ENCODE results near the gene FKBP1C.
"Not testable (repeated sequence)": the region's sequence is repeated elsewhere in the genome, so short reads cannot be mapped to it uniquely, and the experiment has no call there.

Gene FKBP1C

DNA sequence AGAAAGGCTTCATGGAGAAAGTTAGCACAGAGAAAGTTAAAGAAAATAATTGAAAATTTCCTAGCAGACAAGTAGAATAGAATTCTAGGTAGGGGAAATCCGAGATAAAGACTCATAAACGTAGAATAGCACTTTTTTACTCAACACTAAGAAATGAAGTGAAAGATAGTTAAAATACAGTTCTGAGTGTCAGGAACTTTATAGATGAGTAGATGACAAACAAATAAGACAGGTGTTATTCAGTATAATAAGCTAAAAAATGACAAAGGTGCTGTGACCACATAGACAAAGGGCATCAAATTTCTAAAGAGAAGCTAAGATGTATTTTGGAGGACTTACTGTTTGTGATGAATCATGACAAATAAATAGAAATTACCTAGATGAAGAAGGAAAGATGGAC, 12.9 kb downstream of the FKBP1C start:
- Histone ChIP-seq H3K27ac (ENCODE audit: low read depth, low read length) (no peak overlapping the region), H3K27me3 (ENCODE audit: control insufficient read depth, insufficient read depth, low read length) (no peaks in the 10 kb centered on the region), H3K9ac (ENCODE audit: low read length) (no peak overlapping the region), H3K36me3 (ENCODE audit: control insufficient read depth, insufficient read depth, low read length) (no peaks in the 10 kb centered on the region), H3K4me1 (ENCODE audit: control insufficient read depth, insufficient read depth, low read length) (no peaks in the 10 kb centered on the region), H3K9me3 (ENCODE audit: control insufficient read depth, insufficient read depth, low read depth, low read length) (peaks cover 19% of the 10 kb centered on the region), H3K4me3 (ENCODE audit: low read depth, low read length) (no peak overlapping the region)

- not testable (repeated sequence) for H3K36me3 ChIP-seq (ENCODE audit: control insufficient read depth, insufficient read depth, low read length); H3K27me3 ChIP-seq (ENCODE audit: control insufficient read depth, insufficient read depth, low read length); H3K9ac ChIP-seq (ENCODE audit: low read length); H3K4me3 ChIP-seq (ENCODE audit: low read depth, low read length); H3K27ac ChIP-seq (ENCODE audit: low read depth, low read length); H3K4me1 ChIP-seq (ENCODE audit: control insufficient read depth, insufficient read depth, low read length)
- H3K9me3 ChIP-seq (ENCODE audit: control insufficient read depth, insufficient read depth, low read depth, low read length), result peaks cover 29% of the 10 kb centered on the region
Observed at GRCh38 chr6:63225987-63226386, 14.7 kb downstream of the FKBP1C start.

GRCh38 chr6:63227928-63228894, 16.9 kb downstream of the FKBP1C start:
- H3K27me3 ChIP-seq (ENCODE audit: control insufficient read depth, insufficient read depth, low read length); H3K4me3 ChIP-seq (ENCODE audit: low read depth, low read length); H3K9ac ChIP-seq (ENCODE audit: low read length); H3K36me3 ChIP-seq (ENCODE audit: control insufficient read depth, insufficient read depth, low read length); H3K4me1 ChIP-seq (ENCODE audit: control insufficient read depth, insufficient read depth, low read length); H3K27ac ChIP-seq (ENCODE audit: low read depth, low read length): not testable (repeated sequence)
- H3K9me3 ChIP-seq (ENCODE audit: control insufficient read depth, insufficient read depth, low read depth, low read length), result peaks cover 29% of the 10 kb centered on the region

GRCh38 chr6:63230027-63230426, 18.8 kb downstream of the FKBP1C start:
- H3K4me1 ChIP-seq (ENCODE audit: control insufficient read depth, insufficient read depth, low read length); H3K36me3 ChIP-seq (ENCODE audit: control insufficient read depth, insufficient read depth, low read length); H3K27ac ChIP-seq (ENCODE audit: low read depth, low read length); H3K27me3 ChIP-seq (ENCODE audit: control insufficient read depth, insufficient read depth, low read length); H3K4me3 ChIP-seq (ENCODE audit: low read depth, low read length); H3K9ac ChIP-seq (ENCODE audit: low read length): not testable (repeated sequence)
- H3K9me3 ChIP-seq (ENCODE audit: control insufficient read depth, insufficient read depth, low read depth, low read length), result peaks cover 29% of the 10 kb centered on the region

- not testable (repeated sequence) for H3K27ac ChIP-seq (ENCODE audit: low read depth, low read length); H3K9ac ChIP-seq (ENCODE audit: low read length); H3K4me3 ChIP-seq (ENCODE audit: low read depth, low read length); H3K4me1 ChIP-seq (ENCODE audit: control insufficient read depth, insufficient read depth, low read length); H3K27me3 ChIP-seq (ENCODE audit: control insufficient read depth, insufficient read depth, low read length); H3K36me3 ChIP-seq (ENCODE audit: control insufficient read depth, insufficient read depth, low read length)
- peaks cover 29% of the 10 kb centered on the region for H3K9me3 ChIP-seq (ENCODE audit: control insufficient read depth, insufficient read depth, low read depth, low read length)
Observed at GRCh38 chr6:63230511-63230910, 19.2 kb downstream of the FKBP1C start.

- Histone ChIP-seq H3K36me3 (ENCODE audit: control insufficient read depth, insufficient read depth, low read length) (no peaks in the 10 kb centered on the region), H3K9ac (ENCODE audit: low read length) (no peak overlapping the region)
Observed at GRCh38 chr6:63236398-63236817, 25.1 kb downstream of the FKBP1C start.

DNA sequence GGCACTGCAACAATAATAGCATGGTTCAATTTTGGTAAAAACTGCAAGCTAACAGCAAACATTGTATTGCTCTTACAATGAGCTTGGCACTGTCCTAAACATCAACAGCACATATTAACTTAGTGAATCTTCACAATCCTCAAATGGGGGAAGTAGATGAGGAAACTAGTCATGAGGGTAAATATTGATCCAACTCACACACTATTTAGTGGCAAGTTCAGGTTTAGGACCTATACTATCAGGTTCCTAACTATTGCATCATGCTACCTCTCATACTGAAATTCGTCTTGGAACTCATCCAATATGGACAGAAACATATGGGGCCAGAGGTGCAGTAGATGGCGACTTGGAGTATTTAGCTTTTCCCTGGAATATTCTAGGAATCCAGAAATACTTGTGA, 34.2 kb downstream of the FKBP1C start:
- no peak overlapping the region for H3K27ac ChIP-seq (ENCODE audit: low read depth, low read length)

More at GRCh38 chr6:63236398-63236817, 25.1 kb downstream of the FKBP1C start:
- Histone ChIP-seq H3K27me3 (ENCODE audit: control insufficient read depth, insufficient read depth, low read length) (no peaks in the 10 kb centered on the region), H3K4me3 (ENCODE audit: low read depth, low read length) (no peak overlapping the region), H3K9me3 (ENCODE audit: control insufficient read depth, insufficient read depth, low read depth, low read length) (no peaks in the 10 kb centered on the region), H3K27ac (ENCODE audit: low read depth, low read length) (no peak overlapping the region), H3K4me1 (ENCODE audit: control insufficient read depth, insufficient read depth, low read length) (peaks cover 13% of the 10 kb centered on the region)

DNA sequence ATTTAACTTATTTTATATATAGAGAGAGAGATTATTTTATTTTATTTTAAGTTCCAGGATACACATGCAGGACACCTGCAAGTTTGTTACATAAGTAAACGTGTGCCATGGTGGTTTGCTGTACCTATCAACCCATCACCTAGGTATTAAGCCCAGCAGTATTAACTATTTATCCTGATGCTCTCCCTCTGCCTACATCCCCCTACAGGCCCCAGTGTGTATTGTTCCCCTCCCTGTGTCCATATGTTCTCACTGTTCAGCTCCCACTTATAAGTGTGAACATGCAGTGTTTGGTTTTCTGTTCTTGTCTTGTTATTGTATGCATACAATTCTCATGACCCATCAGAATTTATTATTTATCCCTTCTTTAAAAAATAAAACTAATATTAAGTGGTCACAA, 34.6 kb downstream of the FKBP1C start:
- Histone ChIP-seq H3K9me3 (ENCODE audit: control insufficient read depth, insufficient read depth, low read depth, low read length) (no peaks in the 10 kb centered on the region), H3K4me3 (ENCODE audit: low read depth, low read length) (no peak overlapping the region), H3K36me3 (ENCODE audit: control insufficient read depth, insufficient read depth, low read length) (no peaks in the 10 kb centered on the region), H3K4me1 (ENCODE audit: control insufficient read depth, insufficient read depth, low read length) (no peaks in the 10 kb centered on the region), H3K27me3 (ENCODE audit: control insufficient read depth, insufficient read depth, low read length) (no peaks in the 10 kb centered on the region), H3K9ac (ENCODE audit: low read length) (no peak overlapping the region), H3K27ac (ENCODE audit: low read depth, low read length) (no peak overlapping the region)

More for the DNA sequence above, 34.2 kb downstream of the FKBP1C start:
- no peak overlapping the region for H3K9ac ChIP-seq (ENCODE audit: low read length)
- no peaks in the 10 kb centered on the region for H3K36me3 ChIP-seq (ENCODE audit: control insufficient read depth, insufficient read depth, low read length)
- H3K4me1 ChIP-seq (ENCODE audit: control insufficient read depth, insufficient read depth, low read length), result no peaks in the 10 kb centered on the region
- no peaks in the 10 kb centered on the region for H3K27me3 ChIP-seq (ENCODE audit: control insufficient read depth, insufficient read depth, low read length)
- H3K4me3 ChIP-seq (ENCODE audit: low read depth, low read length), result no peak overlapping the region
- no peaks in the 10 kb centered on the region for H3K9me3 ChIP-seq (ENCODE audit: control insufficient read depth, insufficient read depth, low read depth, low read length)

- Histone ChIP-seq H3K9me3 (ENCODE audit: control insufficient read depth, insufficient read depth, low read depth, low read length) (no peaks in the 10 kb centered on the region), H3K27me3 (ENCODE audit: control insufficient read depth, insufficient read depth, low read length) (no peaks in the 10 kb centered on the region)
Observed at GRCh38 chr6:63246581-63246980, 35.3 kb downstream of the FKBP1C start.

DNA sequence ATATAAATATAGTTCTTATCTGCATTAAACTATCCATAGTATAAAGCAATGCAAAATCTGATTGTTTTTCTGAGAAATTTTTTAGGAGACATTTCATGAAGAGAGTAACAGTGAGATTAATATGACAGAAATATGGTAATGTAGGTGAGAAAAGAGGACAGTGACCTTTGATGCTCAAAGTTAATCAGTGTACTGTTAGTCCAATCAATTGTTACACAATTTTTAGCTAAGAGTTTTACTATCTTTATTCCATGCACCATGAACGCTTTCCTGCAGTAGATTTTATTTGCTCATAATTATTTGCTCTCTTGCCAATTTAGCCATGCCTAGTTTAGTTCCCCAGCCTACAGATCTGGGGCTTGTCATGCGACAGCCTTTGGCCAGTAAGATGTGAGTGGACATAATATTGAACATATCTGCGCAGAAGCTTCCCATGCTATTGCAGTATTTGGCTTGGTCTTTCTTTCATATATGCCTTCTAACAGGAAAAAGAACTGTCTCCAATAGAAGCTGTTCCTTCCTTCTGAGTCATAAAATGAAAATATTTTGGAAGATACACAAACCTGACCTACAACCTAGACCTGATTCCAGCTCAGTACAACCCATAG, 38.7 kb downstream of the FKBP1C start:
- Histone ChIP-seq H3K36me3 (ENCODE audit: control insufficient read depth, insufficient read depth, low read length) (no peaks in the 10 kb centered on the region), H3K27ac (ENCODE audit: low read depth, low read length) (no peak overlapping the region), H3K9ac (ENCODE audit: low read length) (no peak overlapping the region), H3K4me1 (ENCODE audit: control insufficient read depth, insufficient read depth, low read length) (no peaks in the 10 kb centered on the region), H3K9me3 (ENCODE audit: control insufficient read depth, insufficient read depth, low read depth, low read length) (peaks cover 5% of the 10 kb centered on the region; the same call in 1 of the 2 replicates), H3K4me3 (ENCODE audit: low read depth, low read length) (no peak overlapping the region), H3K27me3 (ENCODE audit: control insufficient read depth, insufficient read depth, low read length) (no peaks in the 10 kb centered on the region)

More at GRCh38 chr6:63246581-63246980, 35.3 kb downstream of the FKBP1C start:
- Histone ChIP-seq H3K4me3 (ENCODE audit: low read depth, low read length) (no peak overlapping the region), H3K36me3 (ENCODE audit: control insufficient read depth, insufficient read depth, low read length) (no peaks in the 10 kb centered on the region), H3K4me1 (ENCODE audit: control insufficient read depth, insufficient read depth, low read length) (no peaks in the 10 kb centered on the region), H3K9ac (ENCODE audit: low read length) (no peak overlapping the region), H3K27ac (ENCODE audit: low read depth, low read length) (no peak overlapping the region)

DNA sequence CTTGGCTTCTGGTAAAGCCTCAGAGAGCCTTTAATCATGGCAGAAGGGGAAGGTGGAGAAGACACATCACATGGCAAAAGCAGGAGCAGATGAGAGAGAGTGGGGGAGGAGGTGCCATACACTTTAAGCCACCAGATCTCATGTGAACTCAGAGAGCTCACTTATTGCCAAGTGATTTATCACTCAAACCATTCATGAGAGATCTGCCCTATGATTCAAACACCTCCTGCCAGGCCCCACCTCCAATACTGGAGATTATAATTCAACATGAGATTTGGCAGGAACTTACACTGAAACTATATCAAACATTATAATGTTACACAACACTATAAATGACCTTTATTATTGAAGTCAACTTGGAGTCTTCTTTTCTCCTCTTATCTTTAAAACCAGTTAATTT, 47.9 kb downstream of the FKBP1C start:
- no peaks in the 10 kb centered on the region for H3K36me3 ChIP-seq (ENCODE audit: control insufficient read depth, insufficient read depth, low read length)

More for the DNA sequence above, 47.9 kb downstream of the FKBP1C start:
- peaks cover 3% of the 10 kb centered on the region; the same call in 1 of the 2 replicates for H3K9me3 ChIP-seq (ENCODE audit: control insufficient read depth, insufficient read depth, low read depth, low read length)
- H3K9ac ChIP-seq (ENCODE audit: low read length), result no peak overlapping the region
- H3K27me3 ChIP-seq (ENCODE audit: control insufficient read depth, insufficient read depth, low read length), result no peaks in the 10 kb centered on the region
- H3K4me3 ChIP-seq (ENCODE audit: low read depth, low read length), result no peak overlapping the region
- H3K4me1 ChIP-seq (ENCODE audit: control insufficient read depth, insufficient read depth, low read length), result peaks cover 23% of the 10 kb centered on the region
- no peak overlapping the region for H3K27ac ChIP-seq (ENCODE audit: low read depth, low read length)
